ENCODE measurements around the gene ZMYND10.

The ZMYND10 gene

DNA sequence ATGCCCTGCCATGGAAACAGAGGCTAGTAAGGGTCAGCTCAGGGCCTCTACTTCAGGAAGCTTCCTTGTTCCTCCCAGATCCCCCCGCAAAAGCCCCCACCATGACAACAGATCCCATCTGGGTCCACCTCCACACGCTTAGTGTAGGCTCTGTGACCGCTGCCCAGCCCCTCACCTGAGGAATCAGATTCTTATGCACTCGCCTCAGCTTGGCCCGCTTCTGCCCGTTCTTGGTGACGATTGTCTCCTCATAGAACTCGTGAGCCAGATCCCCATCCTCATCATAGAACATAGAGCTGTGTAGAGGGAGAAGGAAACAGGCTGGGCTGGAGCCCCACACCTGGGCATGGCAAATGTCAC, 19.4 kb downstream of the ZMYND10 start:
- TF ChIP-seq TOX (CRISPR knock-in tag; IDR thresholded peaks at IDR 0.05; ENCODE audit: borderline replicate concordance) (no peak), ZFP3 (CRISPR knock-in tag; IDR thresholded peaks at IDR 0.05) (no peak), ZNF70 (CRISPR knock-in tag; IDR thresholded peaks at IDR 0.05) (no peak), ZNF565 (CRISPR knock-in tag; conservative IDR thresholded peaks at IDR 0.05; ENCODE audit: low read depth) (no peak), ZFP30 (CRISPR knock-in tag; IDR thresholded peaks at IDR 0.05) (no peak), ISL1 (CRISPR knock-in tag; IDR thresholded peaks at IDR 0.05) (no peak), BACH2 (CRISPR knock-in tag; IDR thresholded peaks at IDR 0.05; ENCODE audit: borderline replicate concordance) (no peak), ZC3H10 (CRISPR knock-in tag; IDR thresholded peaks at IDR 0.05) (no peak), SNAI2 (CRISPR knock-in tag; IDR thresholded peaks at IDR 0.05) (no peak), ESRRG (CRISPR knock-in tag; IDR thresholded peaks at IDR 0.05) (no peak), OSR1 (CRISPR knock-in tag; IDR thresholded peaks at IDR 0.05) (no peak), ZNF8 (CRISPR knock-in tag; IDR thresholded peaks at IDR 0.05) (no peak), PPARA (CRISPR knock-in tag; IDR thresholded peaks at IDR 0.05; ENCODE audit: borderline replicate concordance) (no peak)
- TF ChIP-seq, protein P1, sequence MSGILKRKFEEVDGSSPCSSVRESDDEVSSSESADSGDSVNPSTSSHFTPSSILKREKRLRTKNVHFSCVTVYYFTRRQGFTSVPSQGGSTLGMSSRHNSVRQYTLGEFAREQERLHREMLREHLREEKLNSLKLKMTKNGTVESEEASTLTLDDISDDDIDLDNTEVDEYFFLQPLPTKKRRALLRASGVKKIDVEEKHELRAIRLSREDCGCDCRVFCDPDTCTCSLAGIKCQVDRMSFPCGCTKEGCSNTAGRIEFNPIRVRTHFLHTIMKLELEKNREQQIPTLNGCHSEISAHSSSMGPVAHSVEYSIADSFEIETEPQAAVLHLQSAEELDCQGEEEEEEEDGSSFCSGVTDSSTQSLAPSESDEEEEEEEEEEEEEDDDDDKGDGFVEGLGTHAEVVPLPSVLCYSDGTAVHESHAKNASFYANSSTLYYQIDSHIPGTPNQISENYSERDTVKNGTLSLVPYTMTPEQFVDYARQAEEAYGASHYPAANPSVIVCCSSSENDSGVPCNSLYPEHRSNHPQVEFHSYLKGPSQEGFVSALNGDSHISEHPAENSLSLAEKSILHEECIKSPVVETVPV (CRISPR knock-in tag; IDR thresholded peaks at IDR 0.05): no peak
- TF ChIP-seq, protein P2, sequence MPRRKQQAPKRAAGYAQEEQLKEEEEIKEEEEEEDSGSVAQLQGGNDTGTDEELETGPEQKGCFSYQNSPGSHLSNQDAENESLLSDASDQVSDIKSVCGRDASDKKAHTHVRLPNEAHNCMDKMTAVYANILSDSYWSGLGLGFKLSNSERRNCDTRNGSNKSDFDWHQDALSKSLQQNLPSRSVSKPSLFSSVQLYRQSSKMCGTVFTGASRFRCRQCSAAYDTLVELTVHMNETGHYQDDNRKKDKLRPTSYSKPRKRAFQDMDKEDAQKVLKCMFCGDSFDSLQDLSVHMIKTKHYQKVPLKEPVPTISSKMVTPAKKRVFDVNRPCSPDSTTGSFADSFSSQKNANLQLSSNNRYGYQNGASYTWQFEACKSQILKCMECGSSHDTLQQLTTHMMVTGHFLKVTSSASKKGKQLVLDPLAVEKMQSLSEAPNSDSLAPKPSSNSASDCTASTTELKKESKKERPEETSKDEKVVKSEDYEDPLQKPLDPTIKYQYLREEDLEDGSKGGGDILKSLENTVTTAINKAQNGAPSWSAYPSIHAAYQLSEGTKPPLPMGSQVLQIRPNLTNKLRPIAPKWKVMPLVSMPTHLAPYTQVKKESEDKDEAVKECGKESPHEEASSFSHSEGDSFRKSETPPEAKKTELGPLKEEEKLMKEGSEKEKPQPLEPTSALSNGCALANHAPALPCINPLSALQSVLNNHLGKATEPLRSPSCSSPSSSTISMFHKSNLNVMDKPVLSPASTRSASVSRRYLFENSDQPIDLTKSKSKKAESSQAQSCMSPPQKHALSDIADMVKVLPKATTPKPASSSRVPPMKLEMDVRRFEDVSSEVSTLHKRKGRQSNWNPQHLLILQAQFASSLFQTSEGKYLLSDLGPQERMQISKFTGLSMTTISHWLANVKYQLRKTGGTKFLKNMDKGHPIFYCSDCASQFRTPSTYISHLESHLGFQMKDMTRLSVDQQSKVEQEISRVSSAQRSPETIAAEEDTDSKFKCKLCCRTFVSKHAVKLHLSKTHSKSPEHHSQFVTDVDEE (CRISPR knock-in tag; IDR thresholded peaks at IDR 0.05): no peak
- TF ChIP-seq, protein P3, sequence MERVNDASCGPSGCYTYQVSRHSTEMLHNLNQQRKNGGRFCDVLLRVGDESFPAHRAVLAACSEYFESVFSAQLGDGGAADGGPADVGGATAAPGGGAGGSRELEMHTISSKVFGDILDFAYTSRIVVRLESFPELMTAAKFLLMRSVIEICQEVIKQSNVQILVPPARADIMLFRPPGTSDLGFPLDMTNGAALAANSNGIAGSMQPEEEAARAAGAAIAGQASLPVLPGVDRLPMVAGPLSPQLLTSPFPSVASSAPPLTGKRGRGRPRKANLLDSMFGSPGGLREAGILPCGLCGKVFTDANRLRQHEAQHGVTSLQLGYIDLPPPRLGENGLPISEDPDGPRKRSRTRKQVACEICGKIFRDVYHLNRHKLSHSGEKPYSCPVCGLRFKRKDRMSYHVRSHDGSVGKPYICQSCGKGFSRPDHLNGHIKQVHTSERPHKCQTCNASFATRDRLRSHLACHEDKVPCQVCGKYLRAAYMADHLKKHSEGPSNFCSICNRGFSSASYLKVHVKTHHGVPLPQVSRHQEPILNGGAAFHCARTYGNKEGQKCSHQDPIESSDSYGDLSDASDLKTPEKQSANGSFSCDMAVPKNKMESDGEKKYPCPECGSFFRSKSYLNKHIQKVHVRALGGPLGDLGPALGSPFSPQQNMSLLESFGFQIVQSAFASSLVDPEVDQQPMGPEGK (CRISPR knock-in tag; IDR thresholded peaks at IDR 0.05; ENCODE audit: borderline replicate concordance): no peak
- ATAC-seq: no peak

DNA sequence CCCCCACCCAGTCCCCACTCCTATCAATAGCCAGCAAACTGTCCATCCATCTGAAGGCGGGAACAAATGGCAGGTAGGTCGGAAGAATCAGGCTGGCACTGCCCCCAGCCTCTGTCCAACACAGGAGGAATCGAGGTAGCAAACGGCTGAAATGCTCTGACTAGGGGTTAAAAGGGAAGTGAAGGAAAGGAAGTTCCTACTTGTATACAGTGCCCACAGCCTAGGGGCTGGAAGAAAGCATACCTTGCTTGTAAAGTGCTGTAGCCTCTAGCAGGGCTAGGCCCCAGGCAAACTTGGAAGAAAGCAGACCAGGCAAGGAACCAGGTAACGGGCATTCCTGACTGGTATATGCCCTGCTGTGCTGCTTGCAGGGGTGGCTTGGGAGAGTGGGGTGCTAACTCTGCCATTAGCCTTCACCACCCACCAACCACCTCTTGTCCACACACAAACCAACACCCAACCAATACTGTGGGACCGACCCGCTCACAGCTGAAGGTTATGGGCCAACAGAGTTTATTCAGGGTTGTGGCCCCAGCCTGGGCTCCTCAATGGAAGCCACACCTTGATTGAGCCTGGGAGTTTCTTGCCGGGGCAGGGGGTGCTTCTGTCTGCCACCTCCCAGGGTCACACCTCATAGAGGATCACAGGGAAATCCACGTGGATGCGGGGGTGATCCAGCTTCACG, 19.9 kb downstream of the ZMYND10 start:
- TF ChIP-seq ARNTL (CRISPR knock-in tag; IDR thresholded peaks at IDR 0.05; ENCODE audit: borderline replicate concordance, low read depth) (no peak), PPARA (CRISPR knock-in tag; IDR thresholded peaks at IDR 0.05; ENCODE audit: borderline replicate concordance) (no peak), ZNF70 (CRISPR knock-in tag; IDR thresholded peaks at IDR 0.05) (no peak), ZFP3 (CRISPR knock-in tag; IDR thresholded peaks at IDR 0.05) (no peak), RARB (CRISPR knock-in tag; IDR thresholded peaks at IDR 0.05) (no peak), GLIS3 (CRISPR knock-in tag; IDR thresholded peaks at IDR 0.05) (no peak)
- TF ChIP-seq, protein P4, sequence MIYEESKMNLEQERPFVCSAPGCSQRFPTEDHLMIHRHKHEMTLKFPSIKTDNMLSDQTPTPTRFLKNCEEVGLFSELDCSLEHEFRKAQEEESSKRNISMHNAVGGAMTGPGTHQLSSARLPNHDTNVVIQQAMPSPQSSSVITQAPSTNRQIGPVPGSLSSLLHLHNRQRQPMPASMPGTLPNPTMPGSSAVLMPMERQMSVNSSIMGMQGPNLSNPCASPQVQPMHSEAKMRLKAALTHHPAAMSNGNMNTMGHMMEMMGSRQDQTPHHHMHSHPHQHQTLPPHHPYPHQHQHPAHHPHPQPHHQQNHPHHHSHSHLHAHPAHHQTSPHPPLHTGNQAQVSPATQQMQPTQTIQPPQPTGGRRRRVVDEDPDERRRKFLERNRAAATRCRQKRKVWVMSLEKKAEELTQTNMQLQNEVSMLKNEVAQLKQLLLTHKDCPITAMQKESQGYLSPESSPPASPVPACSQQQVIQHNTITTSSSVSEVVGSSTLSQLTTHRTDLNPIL (CRISPR knock-in tag; IDR thresholded peaks at IDR 0.05; ENCODE audit: low read depth): no peak
- TF ChIP-seq, protein P2 (CRISPR knock-in tag; IDR thresholded peaks at IDR 0.05): no peak
- TF ChIP-seq, protein P5, sequence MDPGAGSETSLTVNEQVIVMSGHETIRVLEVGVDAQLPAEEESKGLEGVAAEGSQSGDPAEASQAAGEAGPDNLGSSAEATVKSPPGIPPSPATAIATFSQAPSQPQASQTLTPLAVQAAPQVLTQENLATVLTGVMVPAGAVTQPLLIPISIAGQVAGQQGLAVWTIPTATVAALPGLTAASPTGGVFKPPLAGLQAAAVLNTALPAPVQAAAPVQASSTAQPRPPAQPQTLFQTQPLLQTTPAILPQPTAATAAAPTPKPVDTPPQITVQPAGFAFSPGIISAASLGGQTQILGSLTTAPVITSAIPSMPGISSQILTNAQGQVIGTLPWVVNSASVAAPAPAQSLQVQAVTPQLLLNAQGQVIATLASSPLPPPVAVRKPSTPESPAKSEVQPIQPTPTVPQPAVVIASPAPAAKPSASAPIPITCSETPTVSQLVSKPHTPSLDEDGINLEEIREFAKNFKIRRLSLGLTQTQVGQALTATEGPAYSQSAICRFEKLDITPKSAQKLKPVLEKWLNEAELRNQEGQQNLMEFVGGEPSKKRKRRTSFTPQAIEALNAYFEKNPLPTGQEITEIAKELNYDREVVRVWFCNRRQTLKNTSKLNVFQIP (CRISPR knock-in tag; IDR thresholded peaks at IDR 0.05; ENCODE audit: borderline replicate concordance, low read depth): no peak
- TF ChIP-seq, protein P1 (CRISPR knock-in tag; IDR thresholded peaks at IDR 0.05): no peak

More for the DNA sequence above, 19.9 kb downstream of the ZMYND10 start:
- no peak for ATAC-seq
